H1 (cell line): Measurements from ENCODE around the gene CCDC198. TPM values are rescaled to one million over a fixed set of nuclear protein-coding genes. Genes with fewer than 3 reads are reported as not detected.

ENCODE experiments used
- CBX5 ChIP-seq: fragments of 300-800, 300-1000 bp; sonication (generic); IDR thresholded peaks from 2 replicates; pipeline ENCODE4 v1.7.1; 2016; ENCODE audit warnings: antibody characterized with exemption, low read length, low read depth
- EZH2 ChIP-seq: fragments of 200-600 bp; sonication (generic); IDR thresholded peaks from 2 replicates; pipeline ENCODE4 v1.7.1; 2012; ENCODE audit warnings: low read depth, mild to moderate bottlenecking, moderate library complexity, low read length, inconsistent platforms; ENCODE audit not compliant: severe bottlenecking
- polyA plus RNA-seq, 7 experiments: library from polyadenylated mRNA; depleted of rRNA in 3 of 7; stranded (reverse) in 5 of 7; unstranded in 2 of 7; fragments of >200 nt in 5 of 7; fragments of 200-250 nt in 2 of 7; gene quantifications; 1 replicate in 5 of 7; 2 replicates in 1 of 7; 4 replicates in 1 of 7; pipeline versions ENCODE4 v1.2.1 to v1.2.3, GENCODE V29; 2011 to 2013; ENCODE audit warnings: missing spikeins in 2 of 7, mixed read lengths in 2 of 7
- total RNA-seq: library from RNA; stranded (reverse); fragmentation: NEBNext Ultra II Directional; extraction: Animal tissue kit (Norgen Biotek cat#: 25700); gene quantifications from 2 replicates; pipeline ENCODE4 v1.2.1, GENCODE V29; 2021

The CCDC198 gene
- total and polyA plus RNA-seq, 2 of the 8 experiments (the other 6 are each of a cell fraction or from before 2014, with no cell fraction given), result not detected

DNA sequence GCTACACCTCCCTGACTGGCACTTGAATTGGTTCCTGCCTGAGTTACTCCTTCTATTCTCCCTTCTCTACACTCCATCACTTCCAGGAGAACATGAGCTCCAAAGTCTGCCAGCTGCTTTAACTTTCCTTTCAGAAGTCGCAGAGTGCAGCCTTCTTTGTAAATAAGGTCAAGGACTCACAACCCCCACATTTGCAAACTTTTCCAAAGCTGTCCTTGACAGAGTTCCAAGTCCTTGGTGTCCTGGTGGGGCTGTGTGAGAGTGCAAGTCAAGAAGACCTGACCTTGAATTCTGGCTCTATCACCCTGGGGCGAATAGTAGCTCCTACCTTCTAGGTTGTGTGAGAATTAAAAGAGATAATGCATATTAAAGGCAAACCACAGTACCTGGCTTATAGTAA lies 15.6 kb downstream of the CCDC198 start (continued):
- no peak for TF ChIP-seq EZH2
- TF ChIP-seq CBX5, result no peak
